Measurements from ENCODE around the gene HMCES.
"Not testable (repeated sequence)": the region's sequence is repeated elsewhere in the genome, so short reads cannot be mapped to it uniquely, and the experiment has no call there.

HMCES gene

GRCh38 chr3:129321887-129322286 is 43.2 kb downstream of the HMCES start:
- DNase-seq (ENCODE audit: low read depth), result no peak

GRCh38 chr3:129323651-129324294 is 45.1 kb downstream of the HMCES start:
- DNase-seq (ENCODE audit: low read depth), result no peak

- DNase-seq (ENCODE audit: low read depth), result no peak
Observed at GRCh38 chr3:129324855-129325254, 46.2 kb downstream of the HMCES start.

- DNase-seq (ENCODE audit: low read depth), result no peak
Observed at GRCh38 chr3:129325383-129325782, 46.7 kb downstream of the HMCES start.

- DNase-seq (ENCODE audit: low read depth), result no peak
Observed at GRCh38 chr3:129326138-129326537, 47.5 kb downstream of the HMCES start.

GRCh38 chr3:129326595-129326994 is 47.9 kb downstream of the HMCES start:
- DNase-seq (ENCODE audit: low read depth), result no peak

- no peak for DNase-seq (ENCODE audit: low read depth)
Observed at GRCh38 chr3:129327510-129327909, 48.8 kb downstream of the HMCES start.

- no peak for DNase-seq (ENCODE audit: low read depth)
Observed at GRCh38 chr3:129329858-129330257, 51.2 kb downstream of the HMCES start.

- DNase-seq (ENCODE audit: low read depth), result no peak
Observed at GRCh38 chr3:129330409-129330808, 51.7 kb downstream of the HMCES start.

- no peak for DNase-seq (ENCODE audit: low read depth)
Observed at GRCh38 chr3:129333891-129334290, 55.2 kb downstream of the HMCES start.

- DNase-seq (ENCODE audit: low read depth), result no peak
Observed at GRCh38 chr3:129336093-129336706, 57.5 kb downstream of the HMCES start.

GRCh38 chr3:129337719-129338118 is 59.0 kb downstream of the HMCES start:
- DNase-seq (ENCODE audit: low read depth), result not testable (repeated sequence)

- not testable (repeated sequence) for DNase-seq (ENCODE audit: low read depth)
Observed at GRCh38 chr3:129339186-129339585, 60.5 kb downstream of the HMCES start.

GRCh38 chr3:129339833-129340232 is 61.2 kb downstream of the HMCES start:
- DNase-seq (ENCODE audit: low read depth), result not testable (repeated sequence)

- DNase-seq (ENCODE audit: low read depth), result no peak
Observed at GRCh38 chr3:129341331-129342141, 62.9 kb downstream of the HMCES start.

GRCh38 chr3:129343643-129344360 is 65.1 kb downstream of the HMCES start:
- DNase-seq (ENCODE audit: low read depth), result no peak

GRCh38 chr3:129344540-129345220 is 66.0 kb downstream of the HMCES start:
- no peak for DNase-seq (ENCODE audit: low read depth)

GRCh38 chr3:129345281-129345680 is 66.6 kb downstream of the HMCES start:
- no peak for DNase-seq (ENCODE audit: low read depth)

GRCh38 chr3:129345971-129346370 is 67.3 kb downstream of the HMCES start:
- no peak for DNase-seq (ENCODE audit: low read depth)

GRCh38 chr3:129346695-129347457 is 68.2 kb downstream of the HMCES start:
- DNase-seq (ENCODE audit: low read depth), result no peak

- no peak for DNase-seq (ENCODE audit: low read depth)
Observed at GRCh38 chr3:129347458-129347845, 68.8 kb downstream of the HMCES start.
